Stimulated activated memory B cell treated with anti-CD40 and anti-IgM and Interleukin-4, amounts not matched to agents 10 μg/mL and 1 μg/mL and 100 μg/mL, for 72 hours (primary cell): ENCODE results near the gene LAMB4.

Experiments used
- ATAC-seq: fragments of 150-1000 bp; cut with Tn5 transposase; 2 replicates; pipeline ENCODE4 v1.10.0; 2021
- H3K27ac Mint-ChIP-seq: one replicate; pipeline ENCODE4 v1.8.0; 2022; ENCODE audit warnings: mild to moderate bottlenecking, mixed read lengths
- H3K27me3 Mint-ChIP-seq: one replicate; pipeline ENCODE4 v1.8.0; 2022; ENCODE audit warnings: mixed read lengths
- H3K36me3 Mint-ChIP-seq: one replicate; pipeline ENCODE4 v1.8.0; 2022; ENCODE audit warnings: mixed read lengths
- H3K4me1 Mint-ChIP-seq: one replicate; pipeline ENCODE4 v1.8.0; 2022; ENCODE audit warnings: mixed read lengths
- H3K4me3 Mint-ChIP-seq: one replicate; pipeline ENCODE4 v1.8.0; 2022; ENCODE audit warnings: mild to moderate bottlenecking, moderate library complexity, mixed read lengths
- H3K9me3 Mint-ChIP-seq: one replicate; pipeline ENCODE4 v1.8.0; 2022; ENCODE audit warnings: mixed read lengths

LAMB4 gene

DNA sequence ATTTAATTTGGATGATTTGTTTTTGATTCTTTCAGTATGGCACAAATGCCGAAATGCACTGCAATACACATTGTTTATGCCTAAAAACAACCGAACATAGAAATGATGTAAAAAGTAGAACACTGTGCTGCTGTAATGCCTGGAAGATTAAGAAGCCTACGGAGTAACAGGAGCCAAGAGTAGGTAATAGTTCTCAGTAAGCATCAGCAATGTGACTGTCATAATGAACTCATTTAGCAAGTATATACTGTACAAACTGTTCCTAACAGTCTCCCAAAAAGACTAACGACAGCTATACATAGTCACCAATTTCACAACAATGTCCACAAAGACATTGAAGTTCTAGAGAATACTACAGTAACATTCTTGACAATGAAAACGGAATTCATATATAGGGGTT lies 19.0 kb upstream of the LAMB4 start:
- H3K27ac Mint-ChIP-seq, result no peak overlapping the region
- H3K27me3 Mint-ChIP-seq, result no peaks in the 10 kb centered on the region
- no peak for ATAC-seq
- H3K4me1 Mint-ChIP-seq, result no peaks in the 10 kb centered on the region
- H3K9me3 Mint-ChIP-seq, result no peaks in the 10 kb centered on the region
- no peaks in the 10 kb centered on the region for H3K36me3 Mint-ChIP-seq
- no peak overlapping the region for H3K4me3 Mint-ChIP-seq

DNA sequence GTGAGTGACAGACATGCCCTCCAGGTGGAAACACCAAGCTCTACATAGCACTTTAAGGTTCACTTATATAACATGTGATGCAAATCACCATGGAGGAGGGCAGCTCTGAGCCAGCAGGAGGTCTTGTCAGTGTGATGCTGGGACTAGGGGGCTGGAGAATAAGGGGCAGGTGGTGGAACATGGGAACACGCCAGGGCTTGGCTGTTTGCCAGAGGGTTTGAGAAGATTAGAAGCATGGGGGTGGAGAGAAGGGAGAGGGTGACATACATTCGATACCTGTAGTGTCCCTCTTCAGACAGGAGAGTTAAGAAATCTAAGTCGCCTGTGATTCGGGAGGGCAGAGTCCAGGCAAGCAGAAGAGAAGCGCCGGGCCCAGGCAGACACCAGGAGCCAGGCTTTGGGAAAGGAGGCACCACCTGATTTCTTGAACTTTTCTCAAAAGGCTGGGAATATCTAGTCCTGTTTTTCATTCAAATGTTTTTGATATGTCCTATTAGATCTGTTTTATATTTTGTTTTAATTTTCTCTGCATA lies 16.9 kb upstream of the LAMB4 start:
- no peak for ATAC-seq
- H3K27ac Mint-ChIP-seq, result no peak overlapping the region
- no peaks in the 10 kb centered on the region for H3K4me1 Mint-ChIP-seq
- no peak overlapping the region for H3K4me3 Mint-ChIP-seq
- H3K9me3 Mint-ChIP-seq, result no peaks in the 10 kb centered on the region
- H3K36me3 Mint-ChIP-seq, result no peaks in the 10 kb centered on the region
- H3K27me3 Mint-ChIP-seq, result no peaks in the 10 kb centered on the region

DNA sequence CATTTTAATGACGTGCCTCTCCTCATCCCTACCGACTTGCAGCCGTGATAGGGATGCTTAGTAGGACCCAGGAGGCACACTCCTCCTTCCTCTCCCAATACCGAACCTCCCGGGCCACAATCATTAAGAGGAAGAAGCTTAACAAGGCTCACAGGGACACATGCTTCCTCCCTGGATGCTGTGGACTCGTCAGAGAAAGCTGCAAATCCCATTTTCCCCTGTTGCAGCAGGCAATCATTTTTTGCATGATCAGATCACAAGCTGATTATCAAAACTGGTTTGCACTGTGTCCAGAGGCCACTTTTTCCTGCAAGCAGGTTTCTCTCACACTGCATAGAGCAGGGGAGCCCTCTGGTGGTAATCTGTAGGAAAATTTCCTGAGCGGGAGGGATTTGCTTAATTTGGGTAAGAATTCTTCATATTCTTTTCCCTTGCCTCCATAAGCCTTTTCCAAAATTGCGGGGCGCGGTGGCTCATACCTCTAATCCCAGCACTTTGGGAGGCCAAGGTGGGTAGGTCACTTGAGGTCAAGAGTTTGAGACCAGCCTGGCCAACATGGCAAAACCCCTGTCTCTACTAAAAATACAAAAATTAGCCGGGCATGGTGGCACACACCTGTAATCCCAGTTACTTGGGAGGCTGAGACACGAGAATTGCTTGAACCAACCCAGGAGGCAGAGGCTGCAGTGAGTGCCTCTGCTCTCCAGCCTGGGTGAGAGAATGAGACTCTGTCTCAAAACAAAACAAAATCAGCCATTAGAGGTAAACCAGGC lies 16.1 kb upstream of the LAMB4 start:
- no peaks in the 10 kb centered on the region for H3K4me1 Mint-ChIP-seq
- no peak overlapping the region for H3K27ac Mint-ChIP-seq
- ATAC-seq, result no peak
- no peaks in the 10 kb centered on the region for H3K36me3 Mint-ChIP-seq
- H3K27me3 Mint-ChIP-seq, result no peaks in the 10 kb centered on the region
- H3K9me3 Mint-ChIP-seq, result no peaks in the 10 kb centered on the region
- H3K4me3 Mint-ChIP-seq, result no peak overlapping the region

DNA sequence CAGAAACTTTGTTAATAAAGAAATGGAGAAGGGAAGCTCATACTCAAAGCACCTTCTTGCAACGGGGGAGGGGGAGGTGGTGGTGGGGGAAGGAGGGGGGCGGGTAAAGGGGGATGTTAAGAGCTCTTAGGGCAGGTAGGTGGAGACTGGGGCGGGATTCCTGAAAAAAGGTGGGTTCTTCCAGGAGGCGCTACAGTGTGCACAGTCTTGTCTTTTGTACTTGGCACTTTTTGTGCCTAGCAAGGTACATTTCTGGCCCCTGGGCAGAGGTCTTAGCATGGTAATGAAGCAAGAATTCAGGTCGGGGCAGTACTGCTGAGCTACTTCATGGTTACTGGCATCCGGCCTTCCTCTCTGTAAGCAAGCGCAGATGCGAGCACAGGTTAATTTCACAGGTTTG lies 15.2 kb upstream of the LAMB4 start:
- no peak for ATAC-seq
- Mint-ChIP-seq H3K4me1 (no peaks in the 10 kb centered on the region), H3K9me3 (no peaks in the 10 kb centered on the region), H3K4me3 (no peak overlapping the region), H3K27ac (no peak overlapping the region), H3K36me3 (no peaks in the 10 kb centered on the region), H3K27me3 (no peaks in the 10 kb centered on the region)

DNA sequence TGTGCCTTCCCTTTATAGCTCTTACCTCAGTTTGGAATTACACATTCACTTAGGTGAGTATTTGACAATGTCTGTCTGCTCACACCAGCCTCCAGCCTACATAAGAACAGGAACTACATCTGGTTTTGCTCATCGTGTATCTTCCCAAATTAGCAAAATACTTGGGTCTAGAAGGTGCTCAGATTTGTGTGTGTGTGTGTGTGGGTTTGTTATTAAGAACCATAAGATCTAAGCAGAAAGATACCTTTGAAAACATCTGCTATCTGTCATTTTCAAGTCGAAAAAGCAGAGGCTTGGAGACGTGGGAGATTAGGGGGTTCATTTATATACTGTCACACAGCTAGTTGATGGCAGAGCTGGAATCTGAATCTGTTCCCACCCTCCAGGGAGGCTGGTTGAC lies 14.8 kb upstream of the LAMB4 start:
- H3K4me3 Mint-ChIP-seq, result no peak overlapping the region
- H3K9me3 Mint-ChIP-seq, result no peaks in the 10 kb centered on the region
- no peaks in the 10 kb centered on the region for H3K36me3 Mint-ChIP-seq
- no peak for ATAC-seq
- no peaks in the 10 kb centered on the region for H3K4me1 Mint-ChIP-seq
- H3K27ac Mint-ChIP-seq, result no peak overlapping the region
- no peaks in the 10 kb centered on the region for H3K27me3 Mint-ChIP-seq

DNA sequence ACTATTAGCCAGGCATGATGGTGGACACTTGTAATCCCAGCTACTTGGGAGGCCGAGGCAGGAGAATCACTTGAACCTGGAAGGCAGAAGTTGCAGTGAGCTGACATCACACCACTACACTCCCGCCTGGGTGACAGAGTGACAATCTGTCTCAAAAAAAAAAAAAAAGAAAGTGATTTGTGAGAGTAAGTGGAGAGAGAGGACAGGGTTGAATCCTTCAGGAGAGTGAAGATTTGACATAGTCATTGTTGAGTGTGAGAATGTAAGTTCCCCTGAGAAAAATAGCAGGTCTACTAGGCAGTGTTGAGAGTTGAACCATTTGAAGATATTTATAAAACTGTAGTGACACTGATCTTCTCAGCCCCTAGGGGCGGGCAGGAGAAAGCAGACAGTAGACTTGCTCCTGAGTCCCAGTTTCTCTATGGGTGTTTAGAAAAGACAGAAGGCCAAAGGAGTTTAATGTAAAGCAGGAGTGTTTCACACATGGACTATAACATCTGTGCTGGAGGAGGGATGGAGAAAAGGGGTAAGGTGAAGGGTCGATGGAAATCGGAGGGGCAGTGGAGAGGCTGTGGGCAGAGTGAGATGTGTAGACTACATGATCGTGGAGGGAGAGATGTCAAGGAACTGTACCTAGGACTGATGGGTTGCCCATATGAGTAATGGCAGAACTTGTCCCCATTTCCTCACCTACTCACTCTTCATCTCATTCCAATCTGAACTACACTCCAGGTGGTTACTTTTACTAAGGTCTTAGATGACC lies 13.7 kb upstream of the LAMB4 start:
- no peak for ATAC-seq
- Mint-ChIP-seq H3K4me1 (no peaks in the 10 kb centered on the region), H3K9me3 (no peaks in the 10 kb centered on the region), H3K27me3 (no peaks in the 10 kb centered on the region), H3K4me3 (no peak overlapping the region), H3K27ac (no peak overlapping the region), H3K36me3 (no peaks in the 10 kb centered on the region)

DNA sequence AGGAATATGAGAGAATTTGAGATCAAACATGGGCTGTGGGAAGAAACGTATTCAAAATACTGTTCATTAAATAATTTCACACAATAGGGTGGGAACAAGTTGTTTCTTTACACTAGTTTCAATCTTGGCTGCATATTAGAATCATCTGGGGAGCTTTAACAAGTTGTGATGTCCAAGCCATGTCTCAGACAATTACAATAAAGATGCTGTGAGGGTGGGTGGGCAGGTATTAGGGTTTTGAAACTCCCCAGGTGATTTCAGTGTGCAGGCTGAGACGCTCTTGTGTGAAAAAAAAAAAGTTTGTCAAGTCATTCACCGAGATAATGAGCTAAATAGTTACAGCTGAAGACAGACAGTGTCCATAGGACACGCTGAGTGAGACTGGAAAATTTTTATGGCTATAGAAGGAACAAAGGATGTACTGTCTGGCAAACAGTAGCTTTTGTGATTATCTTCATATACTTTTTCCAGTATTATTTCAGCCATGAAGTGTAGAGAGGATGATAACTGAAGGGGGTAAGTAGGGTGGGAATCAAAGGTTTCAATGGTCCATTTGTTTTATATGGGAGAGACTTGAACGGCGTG lies 12.6 kb upstream of the LAMB4 start:
- Mint-ChIP-seq H3K27me3 (no peaks in the 10 kb centered on the region), H3K9me3 (no peaks in the 10 kb centered on the region), H3K36me3 (no peaks in the 10 kb centered on the region), H3K27ac (no peak overlapping the region), H3K4me1 (peaks cover 3% of the 10 kb centered on the region), H3K4me3 (no peak overlapping the region)
- ATAC-seq, result no peak

DNA sequence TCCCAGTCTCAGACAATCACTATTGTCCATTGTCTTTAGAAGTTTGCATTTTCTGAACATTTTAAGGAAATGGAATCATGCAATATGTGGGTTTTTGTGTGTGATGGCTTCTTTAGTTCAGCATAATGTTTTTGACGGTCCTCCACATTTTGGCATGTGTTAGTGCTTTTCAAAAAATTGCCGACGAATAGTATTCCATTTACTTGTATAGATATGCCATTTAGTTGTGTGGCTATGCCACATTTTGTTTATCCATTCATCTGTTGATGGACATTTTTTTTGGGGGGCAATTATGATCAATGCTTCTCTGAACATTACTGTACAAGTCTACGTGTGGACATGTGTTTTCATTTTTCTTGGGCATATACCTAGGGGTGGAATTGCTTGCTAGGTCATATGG lies 12.0 kb upstream of the LAMB4 start:
- no peaks in the 10 kb centered on the region for H3K9me3 Mint-ChIP-seq
- no peaks in the 10 kb centered on the region for H3K27me3 Mint-ChIP-seq
- no peak overlapping the region for H3K4me3 Mint-ChIP-seq
- H3K36me3 Mint-ChIP-seq, result no peaks in the 10 kb centered on the region
- ATAC-seq, result no peak
- H3K27ac Mint-ChIP-seq, result no peak overlapping the region
- peaks cover 6% of the 10 kb centered on the region for H3K4me1 Mint-ChIP-seq

DNA sequence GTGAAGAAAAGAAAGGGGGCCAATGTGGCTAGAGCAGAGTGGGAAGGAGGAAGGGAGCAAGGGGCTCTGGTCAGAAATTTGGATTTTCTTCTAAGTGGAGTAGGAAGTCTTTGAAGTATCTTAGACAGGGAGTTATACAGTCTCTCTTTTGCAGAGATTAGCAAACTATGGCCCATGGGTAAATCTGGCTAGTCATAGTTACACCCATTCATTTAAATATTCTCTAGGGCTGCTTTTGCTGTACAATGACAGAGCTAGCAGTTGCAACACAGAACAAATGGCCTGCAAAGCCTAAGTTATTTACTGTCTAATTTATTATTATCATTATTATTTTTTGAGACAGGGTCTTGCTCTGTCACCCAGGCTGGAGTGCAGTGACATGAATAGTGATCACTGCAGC lies 10.5 kb upstream of the LAMB4 start:
- no peaks in the 10 kb centered on the region for H3K27me3 Mint-ChIP-seq
- no peak overlapping the region for H3K4me3 Mint-ChIP-seq
- no peaks in the 10 kb centered on the region for H3K9me3 Mint-ChIP-seq
- H3K36me3 Mint-ChIP-seq, result no peaks in the 10 kb centered on the region
- peaks cover 17% of the 10 kb centered on the region for H3K4me1 Mint-ChIP-seq
- no peak for ATAC-seq
- H3K27ac Mint-ChIP-seq, result no peak overlapping the region

DNA sequence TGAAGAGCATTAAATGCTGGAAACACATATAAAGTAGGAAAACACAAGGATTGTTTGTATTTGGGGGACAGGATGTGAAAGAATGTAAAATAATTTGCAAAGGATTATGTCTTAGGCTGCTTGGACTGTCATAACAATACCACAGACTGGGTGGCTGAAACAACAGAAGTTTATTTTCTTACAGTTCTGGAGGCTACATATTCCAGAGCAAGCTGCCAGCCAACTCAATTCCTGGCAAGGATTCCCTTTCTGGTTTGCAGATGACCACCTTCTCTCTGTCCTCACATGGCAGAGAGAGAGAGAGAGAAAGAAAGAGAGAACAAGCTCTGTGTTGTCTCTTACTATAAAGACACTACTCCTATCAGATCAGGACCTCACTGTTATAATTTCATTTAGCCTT lies 8.8 kb upstream of the LAMB4 start:
- Mint-ChIP-seq H3K9me3 (no peaks in the 10 kb centered on the region), H3K27me3 (no peaks in the 10 kb centered on the region), H3K36me3 (no peaks in the 10 kb centered on the region), H3K4me1 (peaks cover 33% of the 10 kb centered on the region), H3K4me3 (no peak overlapping the region), H3K27ac (no peak overlapping the region)
- no peak for ATAC-seq

DNA sequence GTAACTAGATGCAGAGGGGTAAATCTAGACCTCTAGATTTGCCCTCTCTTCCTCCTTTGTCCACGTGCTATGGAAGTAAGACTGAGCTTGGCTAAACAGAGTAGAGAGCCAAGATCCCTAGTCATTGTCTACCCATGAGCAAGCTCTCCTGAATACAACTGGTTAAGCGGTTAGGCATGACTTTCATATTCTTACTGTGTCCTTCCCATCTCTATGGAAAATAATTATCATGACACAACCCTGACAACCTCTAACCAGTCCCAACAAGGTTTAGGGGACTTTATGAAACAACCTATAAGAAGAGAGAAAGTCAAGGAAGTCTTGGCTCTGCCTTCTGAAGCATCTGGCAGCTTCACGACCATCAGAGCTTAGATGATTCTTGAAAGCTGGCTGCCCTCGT lies 7.8 kb upstream of the LAMB4 start:
- ATAC-seq, result no peak
- peak overlapping the region; percentile 66 for H3K27ac Mint-ChIP-seq
- H3K36me3 Mint-ChIP-seq, result no peaks in the 10 kb centered on the region
- peaks cover 39% of the 10 kb centered on the region for H3K4me1 Mint-ChIP-seq
- H3K27me3 Mint-ChIP-seq, result no peaks in the 10 kb centered on the region
- H3K4me3 Mint-ChIP-seq, result no peak overlapping the region
- H3K9me3 Mint-ChIP-seq, result no peaks in the 10 kb centered on the region

DNA sequence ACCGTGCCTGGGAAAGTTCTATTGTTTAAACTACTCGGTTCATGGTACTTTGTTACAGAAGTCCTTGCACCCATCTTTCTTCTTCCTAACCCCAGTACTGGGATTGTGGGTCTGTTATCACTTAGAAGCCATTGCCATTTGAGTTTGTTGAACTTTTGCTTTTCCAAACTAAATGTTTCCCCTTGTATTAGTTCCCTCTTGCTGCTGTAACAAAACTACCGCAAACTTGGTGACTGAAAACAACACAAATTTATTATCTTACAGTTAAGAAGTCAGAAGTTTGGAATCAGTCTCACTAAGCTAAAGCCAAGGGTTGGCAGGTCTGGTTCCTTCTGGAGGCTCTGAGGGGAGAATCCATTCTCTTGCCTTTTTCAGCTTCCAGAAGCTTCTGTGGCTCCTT lies 6.9 kb upstream of the LAMB4 start:
- H3K27me3 Mint-ChIP-seq, result no peaks in the 10 kb centered on the region
- ATAC-seq, result no peak

DNA sequence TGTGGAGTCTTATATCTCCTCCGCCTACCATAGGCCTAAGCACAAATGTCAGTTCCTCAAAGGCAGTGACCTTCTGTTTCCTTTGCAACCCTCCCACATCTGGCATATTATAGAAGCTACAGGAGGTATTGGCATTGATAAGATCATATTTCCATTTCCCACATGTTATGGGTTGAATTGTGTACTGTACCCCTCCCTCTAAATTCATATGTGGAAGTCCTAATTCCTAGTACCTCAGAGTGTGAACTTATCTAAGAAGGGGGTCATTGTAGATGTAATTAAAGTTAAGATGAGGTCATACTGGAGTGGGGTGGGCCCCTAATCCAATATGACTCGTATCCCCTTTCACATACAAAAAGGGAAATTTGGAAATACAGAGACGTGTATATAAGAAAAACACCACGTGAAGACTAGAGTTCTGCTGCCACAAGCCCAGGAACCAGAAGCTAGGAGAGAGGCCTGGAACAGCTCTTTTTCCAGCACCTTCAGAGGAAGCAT lies 6.1 kb upstream of the LAMB4 start:
- Mint-ChIP-seq H3K36me3 (no peaks in the 10 kb centered on the region), H3K4me1 (peaks cover 39% of the 10 kb centered on the region), H3K27me3 (no peaks in the 10 kb centered on the region), H3K4me3 (peak overlapping the region; percentile 34), H3K27ac (peak overlapping the region; percentile 81), H3K9me3 (no peaks in the 10 kb centered on the region)
- peak; percentile 75 for ATAC-seq

More for the DNA sequence above, 6.9 kb upstream of the LAMB4 start:
- Mint-ChIP-seq H3K4me3 (no peak overlapping the region), H3K27ac (peak overlapping the region; percentile 66), H3K4me1 (peaks cover 39% of the 10 kb centered on the region), H3K9me3 (no peaks in the 10 kb centered on the region), H3K36me3 (no peaks in the 10 kb centered on the region)

DNA sequence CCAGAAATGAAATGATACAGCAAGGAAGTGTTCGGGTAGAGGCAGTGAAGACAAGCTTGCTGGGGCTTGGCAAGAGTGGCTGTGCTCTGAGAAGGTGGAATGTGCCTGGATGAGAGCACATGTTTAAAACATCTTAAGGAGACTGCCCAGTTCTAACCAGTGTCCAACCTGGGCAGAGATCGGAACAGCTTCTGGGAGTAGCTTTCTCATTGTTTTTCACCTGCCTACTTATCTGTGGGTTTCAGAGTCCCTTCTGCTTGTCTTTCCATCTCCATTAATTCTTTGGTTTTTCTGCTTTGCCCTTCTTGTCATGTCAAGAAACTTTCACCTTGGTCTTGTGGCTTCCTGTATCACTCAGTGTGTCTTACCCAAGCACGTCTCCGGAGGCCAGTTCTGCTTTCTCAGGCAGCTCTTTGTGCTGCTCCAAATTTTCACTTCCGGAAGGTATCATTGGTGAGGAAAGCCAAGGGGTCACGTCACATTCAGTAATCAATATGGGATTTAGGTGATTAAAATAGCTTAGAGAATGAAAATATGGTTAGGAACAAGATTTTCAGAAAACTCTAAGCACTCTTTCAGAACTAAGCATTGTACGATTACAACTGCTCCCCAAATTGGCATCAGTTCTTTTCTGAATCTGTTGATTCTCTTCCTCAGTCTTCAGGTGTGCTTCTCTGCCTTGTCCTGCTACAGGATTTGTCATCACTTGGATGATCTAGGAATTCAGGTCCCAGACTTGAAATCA lies 5.5 kb upstream of the LAMB4 start:
- peaks cover 39% of the 10 kb centered on the region for H3K4me1 Mint-ChIP-seq
- H3K36me3 Mint-ChIP-seq, result no peaks in the 10 kb centered on the region
- ATAC-seq, result peak; percentile 96
- peak overlapping the region; percentile 81 for H3K27ac Mint-ChIP-seq
- no peaks in the 10 kb centered on the region for H3K9me3 Mint-ChIP-seq
- peak overlapping the region; percentile 22 for H3K4me3 Mint-ChIP-seq
- no peaks in the 10 kb centered on the region for H3K27me3 Mint-ChIP-seq

DNA sequence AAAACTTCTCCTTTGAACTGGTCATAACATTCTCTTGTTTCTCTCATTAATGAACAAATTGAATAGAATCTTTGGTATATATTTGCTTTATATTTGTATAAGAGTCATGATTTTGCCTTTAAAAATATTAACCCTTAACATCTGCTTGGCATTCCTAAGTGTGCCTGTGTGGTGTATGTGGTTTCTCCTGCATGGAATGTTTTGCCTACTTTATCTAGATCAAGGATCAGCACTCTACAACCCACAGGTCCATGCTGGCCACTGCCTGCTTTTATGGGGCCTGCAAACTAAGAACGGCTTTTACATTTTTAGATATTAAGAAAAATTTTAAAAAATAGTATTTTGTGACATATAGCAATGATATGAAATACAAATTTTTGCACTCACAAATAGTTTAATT lies 4.3 kb upstream of the LAMB4 start:
- no peak for ATAC-seq
- no peaks in the 10 kb centered on the region for H3K36me3 Mint-ChIP-seq
- H3K4me3 Mint-ChIP-seq, result no peak overlapping the region
- no peaks in the 10 kb centered on the region for H3K27me3 Mint-ChIP-seq
- H3K9me3 Mint-ChIP-seq, result no peaks in the 10 kb centered on the region
- peaks cover 39% of the 10 kb centered on the region for H3K4me1 Mint-ChIP-seq
- H3K27ac Mint-ChIP-seq, result peak overlapping the region; percentile 81
